ENCODE measurements around the gene CRYAA.

CRYAA gene

GRCh38 chr21:43189936-43190335, 21.1 kb downstream of the CRYAA start:
- no peak for DNase-seq (ENCODE audit: low read depth)
- TF ChIP-seq CTCF (IDR thresholded peaks at IDR 0.05; ENCODE audit: low read depth, low read length) (no peak), POLR2A (IDR thresholded peaks at IDR 0.05; ENCODE audit: extremely low read depth, insufficient read length) (no peak), MYC (IDR thresholded peaks at IDR 0.05; ENCODE audit: low read depth, low read length) (no peak)
- TF ChIP-seq, protein P1, sequence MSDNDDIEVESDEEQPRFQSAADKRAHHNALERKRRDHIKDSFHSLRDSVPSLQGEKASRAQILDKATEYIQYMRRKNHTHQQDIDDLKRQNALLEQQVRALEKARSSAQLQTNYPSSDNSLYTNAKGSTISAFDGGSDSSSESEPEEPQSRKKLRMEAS (IDR thresholded peaks at IDR 0.05; ENCODE audit: low read depth, low read length), result no peak
- no peak overlapping the region for H3K4me3 ChIP-seq (ENCODE audit: low read depth, low read length)

DNA sequence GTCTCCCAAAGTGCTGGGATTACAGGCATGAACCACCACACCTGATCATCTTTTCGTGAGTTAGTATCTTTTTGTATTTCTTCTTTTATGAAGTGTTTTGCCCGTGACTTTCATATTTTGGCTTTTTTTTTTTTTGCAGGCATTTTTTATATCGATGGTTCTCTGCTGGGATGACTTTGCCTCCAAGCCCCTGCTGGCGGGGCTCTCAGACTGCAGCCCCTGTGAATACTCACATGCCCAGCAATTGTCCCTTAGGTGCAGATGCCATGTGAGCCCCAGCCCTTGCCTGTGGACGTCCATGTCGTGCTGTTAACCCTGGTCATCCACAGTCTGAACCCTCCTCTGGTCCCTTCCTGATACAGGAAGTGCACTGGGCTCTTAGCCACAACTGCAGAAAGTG, 21.7 kb downstream of the CRYAA start:
- H3K4me3 ChIP-seq (ENCODE audit: low read depth, low read length), result no peak overlapping the region
- TF ChIP-seq CTCF (IDR thresholded peaks at IDR 0.05; ENCODE audit: low read depth, low read length) (no peak), POLR2A (IDR thresholded peaks at IDR 0.05; ENCODE audit: extremely low read depth, insufficient read length) (no peak), MYC (IDR thresholded peaks at IDR 0.05; ENCODE audit: low read depth, low read length) (no peak)
- TF ChIP-seq, protein P1 (IDR thresholded peaks at IDR 0.05; ENCODE audit: low read depth, low read length), result no peak
- no peak for DNase-seq (ENCODE audit: low read depth)

DNA sequence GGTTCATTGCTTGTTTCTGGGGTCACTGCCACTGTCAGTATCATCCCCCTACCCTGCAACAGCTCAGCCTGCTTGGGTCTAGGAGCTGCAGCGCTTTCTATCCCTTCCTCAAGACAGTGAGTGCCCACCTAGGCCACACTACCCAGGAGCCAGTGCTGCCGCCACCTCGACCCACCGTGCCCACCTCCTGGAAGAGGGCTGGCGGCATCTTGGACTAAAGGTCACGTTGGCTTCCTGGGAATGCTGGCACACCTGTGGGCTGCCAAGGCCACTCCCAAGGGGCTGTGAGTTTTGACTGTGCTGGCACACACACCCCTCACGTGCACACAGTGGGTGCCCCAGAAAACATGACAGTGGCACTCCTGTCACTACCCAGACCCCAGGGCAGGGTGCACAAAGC, 22.1 kb downstream of the CRYAA start:
- TF ChIP-seq POLR2A (IDR thresholded peaks at IDR 0.05; ENCODE audit: extremely low read depth, insufficient read length), result no peak
- no peak for TF ChIP-seq MYC (IDR thresholded peaks at IDR 0.05; ENCODE audit: low read depth, low read length)
- TF ChIP-seq, protein P1 (IDR thresholded peaks at IDR 0.05; ENCODE audit: low read depth, low read length), result no peak
- TF ChIP-seq CTCF (IDR thresholded peaks at IDR 0.05; ENCODE audit: low read depth, low read length), result no peak
- no peak for DNase-seq (ENCODE audit: low read depth)
- H3K4me3 ChIP-seq (ENCODE audit: low read depth, low read length), result no peak overlapping the region

DNA sequence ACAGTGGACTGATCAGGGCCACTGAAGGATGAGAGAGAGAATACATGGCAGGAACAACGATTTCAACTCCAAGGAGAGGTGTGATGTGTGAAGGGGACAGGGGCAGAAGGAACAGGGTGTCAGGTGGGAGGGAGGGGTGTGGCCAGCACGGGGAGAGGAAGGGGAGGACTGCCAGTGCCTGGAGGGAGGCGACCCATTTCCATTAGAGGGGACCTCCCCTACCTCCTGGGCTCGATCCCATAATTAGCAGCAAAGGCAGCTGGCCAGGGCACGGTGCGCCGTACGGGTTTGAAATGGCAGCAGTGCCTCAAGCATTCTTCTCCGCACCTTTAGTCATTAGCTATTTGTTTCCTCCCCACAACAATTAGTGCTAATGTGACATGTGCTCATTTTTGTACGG, 22.7 kb downstream of the CRYAA start:
- no peak for DNase-seq (ENCODE audit: low read depth)
- TF ChIP-seq, protein P1 (IDR thresholded peaks at IDR 0.05; ENCODE audit: low read depth, low read length), result no peak
- TF ChIP-seq MYC (IDR thresholded peaks at IDR 0.05; ENCODE audit: low read depth, low read length) (no peak), POLR2A (IDR thresholded peaks at IDR 0.05; ENCODE audit: extremely low read depth, insufficient read length) (no peak), CTCF (IDR thresholded peaks at IDR 0.05; ENCODE audit: low read depth, low read length) (no peak)
- H3K4me3 ChIP-seq (ENCODE audit: low read depth, low read length), result no peak overlapping the region

GRCh38 chr21:43191971-43192370, 23.2 kb downstream of the CRYAA start:
- no peak for TF ChIP-seq POLR2A (IDR thresholded peaks at IDR 0.05; ENCODE audit: extremely low read depth, insufficient read length)
- TF ChIP-seq CTCF (IDR thresholded peaks at IDR 0.05; ENCODE audit: low read depth, low read length), result no peak
- no peak for TF ChIP-seq MYC (IDR thresholded peaks at IDR 0.05; ENCODE audit: low read depth, low read length)
- TF ChIP-seq, protein P1 (IDR thresholded peaks at IDR 0.05; ENCODE audit: low read depth, low read length), result no peak
- DNase-seq (ENCODE audit: low read depth), result no peak
- no peak overlapping the region for H3K4me3 ChIP-seq (ENCODE audit: low read depth, low read length)
